ENCODE results near the gene CASP5. TPM values are rescaled to one million over a fixed set of nuclear protein-coding genes. Genes with fewer than 3 reads are reported as not detected.

Gene CASP5
- total RNA-seq, 1 experiment from 2014 or later, result not detected

GRCh38 chr11:105051559-105051958 lies 28.6 kb upstream of the CASP5 start:
- no peak overlapping the region for H3K4me2 ChIP-seq (ENCODE audit: low read length)
- no peaks in the 10 kb centered on the region for H3K27me3 ChIP-seq (ENCODE audit: low read length)
- no peak overlapping the region for H3K4me3 ChIP-seq (ENCODE audit: low read length)
- DNase-seq (no peak), ATAC-seq (no peak)
- ChIA-PET CTCF (no interaction called here), POLR2A (ENCODE audit: unreplicated experiment) (no interaction called here)
- H3F3A ChIP-seq (ENCODE audit: low read length, unreplicated experiment), result no peaks in the 10 kb centered on the region
- peaks cover 13% of the 10 kb centered on the region for H3K4me1 ChIP-seq (ENCODE audit: insufficient read depth, low read length)
- H4K20me1 ChIP-seq (ENCODE audit: low read length), result no peaks in the 10 kb centered on the region
- H3K9me3 ChIP-seq (ENCODE audit: low read length), result no peaks in the 10 kb centered on the region
- intact Hi-C loops (cut with micrococcal nuclease), result no loop called here
- no peak overlapping the region for H3K9ac ChIP-seq (ENCODE audit: low read length)
- no TSS peak for BruUV-seq (replicated peaks)
- no peaks in the 10 kb centered on the region for H3K36me3 ChIP-seq (ENCODE audit: low read depth, low read length)
- H3K27ac ChIP-seq (ENCODE audit: low read length), result no peak overlapping the region
- H3K79me2 ChIP-seq (ENCODE audit: low read length), result no peaks in the 10 kb centered on the region
- H3K9me2 ChIP-seq (replicated peaks; ENCODE audit: low read length), result no peaks in the 10 kb centered on the region
- no peak for TF ChIP-seq EZH2 (IDR thresholded peaks at IDR 0.05; ENCODE audit: low read length, unreplicated experiment)
- no peak for TF ChIP-seq EZH2phosphoT487 (IDR thresholded peaks at IDR 0.05; ENCODE audit: borderline replicate concordance, low read length)
- no peak for TF ChIP-seq CTCF (conservative IDR thresholded peaks at IDR 0.05; ENCODE audit: low read depth, low read length)
- H2AFZ ChIP-seq (ENCODE audit: low read length), result no peak overlapping the region

- BruUV-seq (replicated peaks), result no TSS peak
- Histone ChIP-seq H3K79me2 (ENCODE audit: low read length) (no peaks in the 10 kb centered on the region), H3K36me3 (ENCODE audit: low read depth, low read length) (no peaks in the 10 kb centered on the region), H3K9me2 (replicated peaks; ENCODE audit: low read length) (no peaks in the 10 kb centered on the region), H4K20me1 (ENCODE audit: low read length) (no peaks in the 10 kb centered on the region), H2AFZ (ENCODE audit: low read length) (no peak overlapping the region), H3K4me1 (ENCODE audit: insufficient read depth, low read length) (peaks cover 16% of the 10 kb centered on the region), H3K4me3 (ENCODE audit: low read length) (no peak overlapping the region), H3K27me3 (ENCODE audit: low read length) (no peaks in the 10 kb centered on the region), H3K27ac (ENCODE audit: low read length) (no peak overlapping the region), H3K9ac (ENCODE audit: low read length) (no peak overlapping the region), H3K4me2 (ENCODE audit: low read length) (no peak overlapping the region), H3K9me3 (ENCODE audit: low read length) (no peaks in the 10 kb centered on the region), H3F3A (ENCODE audit: low read length, unreplicated experiment) (no peaks in the 10 kb centered on the region)
- ChIA-PET CTCF (no interaction called here), POLR2A (ENCODE audit: unreplicated experiment) (no interaction called here)
- no peak for DNase-seq
- ATAC-seq, result no peak
- TF ChIP-seq EZH2phosphoT487 (IDR thresholded peaks at IDR 0.05; ENCODE audit: borderline replicate concordance, low read length) (no peak), CTCF (conservative IDR thresholded peaks at IDR 0.05; ENCODE audit: low read depth, low read length) (no peak), EZH2 (IDR thresholded peaks at IDR 0.05; ENCODE audit: low read length, unreplicated experiment) (no peak)
- intact Hi-C loops (cut with micrococcal nuclease), result loop anchor here (5.0 kb wide), 2 partner anchors 58 to 813 kb away; no protein-coding TSS in a partner anchor
Measured at GRCh38 chr11:105049481-105049880, 26.5 kb upstream of the CASP5 start.

- POLR2A ChIA-PET (ENCODE audit: unreplicated experiment), result interaction anchor here (0.7 kb wide), 1 partner anchor 438 kb away, joined by 6 read pairs; no protein-coding TSS in a partner anchor
Measured at GRCh38 chr11:105046898-105047579, 24.1 kb upstream of the CASP5 start.

More at GRCh38 chr11:105046898-105047579, 24.1 kb upstream of the CASP5 start:
- no peaks in the 10 kb centered on the region for H3K9me3 ChIP-seq (ENCODE audit: low read length)
- H4K20me1 ChIP-seq (ENCODE audit: low read length), result no peaks in the 10 kb centered on the region
- TF ChIP-seq CTCF (conservative IDR thresholded peaks at IDR 0.05; ENCODE audit: low read depth, low read length), result no peak
- TF ChIP-seq EZH2 (IDR thresholded peaks at IDR 0.05; ENCODE audit: low read length, unreplicated experiment), result no peak
- TF ChIP-seq EZH2phosphoT487 (IDR thresholded peaks at IDR 0.05; ENCODE audit: borderline replicate concordance, low read length), result no peak
- no peaks in the 10 kb centered on the region for H3K27me3 ChIP-seq (ENCODE audit: low read length)
- peak overlapping the region; percentile 47 for H3K4me2 ChIP-seq (ENCODE audit: low read length)
- H3K9ac ChIP-seq (ENCODE audit: low read length), result peak overlapping the region; percentile 46; the same call in 1 of the 2 replicates
- no peaks in the 10 kb centered on the region for H3K9me2 ChIP-seq (replicated peaks; ENCODE audit: low read length)
- H3F3A ChIP-seq (ENCODE audit: low read length, unreplicated experiment), result no peaks in the 10 kb centered on the region
- H2AFZ ChIP-seq (ENCODE audit: low read length), result peak overlapping the region; percentile 1; the same call in 1 of the 2 replicates
- H3K4me3 ChIP-seq (ENCODE audit: low read length), result no peak overlapping the region; the same call in 1 of the 2 replicates
- H3K36me3 ChIP-seq (ENCODE audit: low read depth, low read length), result no peaks in the 10 kb centered on the region
- peak overlapping the region; percentile 79 for H3K27ac ChIP-seq (ENCODE audit: low read length)
- CTCF ChIA-PET, result interaction anchor here (0.7 kb wide), 1 partner anchor 134 kb away, joined by 3 read pairs; no protein-coding TSS in a partner anchor
- no TSS peak for BruUV-seq (replicated peaks)
- ATAC-seq, result peak; percentile 98
- no peaks in the 10 kb centered on the region for H3K79me2 ChIP-seq (ENCODE audit: low read length)
- H3K4me1 ChIP-seq (ENCODE audit: insufficient read depth, low read length), result peaks cover 16% of the 10 kb centered on the region
- DNase-seq, result peak; percentile 96
- intact Hi-C loops (cut with micrococcal nuclease), result loop anchor here (1.0 to 5.0 kb wide), 7 partner anchors 60 to 815 kb away; partner anchors contain the start of gene CASP4
